Ecto neural progenitor cell (in vitro differentiated cells): ENCODE measurements around the gene SLC6A17.

Source experiments
- DNase-seq: peaks from one replicate; pipeline ENCODE4 v3.0.0-alpha.2; 2018; ENCODE audit warnings: low spot score

SLC6A17 gene

DNA sequence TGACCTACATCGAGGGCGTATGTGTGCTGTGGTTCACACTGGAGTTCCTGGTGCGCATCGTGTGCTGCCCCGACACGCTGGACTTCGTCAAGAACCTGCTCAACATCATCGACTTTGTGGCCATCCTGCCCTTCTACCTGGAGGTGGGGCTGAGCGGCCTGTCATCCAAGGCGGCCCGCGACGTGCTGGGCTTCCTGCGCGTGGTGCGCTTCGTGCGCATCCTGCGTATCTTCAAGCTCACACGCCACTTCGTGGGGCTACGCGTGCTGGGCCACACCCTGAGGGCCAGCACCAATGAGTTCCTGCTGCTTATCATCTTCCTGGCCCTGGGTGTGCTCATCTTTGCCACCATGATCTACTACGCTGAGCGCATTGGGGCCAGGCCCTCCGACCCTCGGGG is 72.8 kb downstream of the SLC6A17 start:
- DNase-seq = no peak

DNA sequence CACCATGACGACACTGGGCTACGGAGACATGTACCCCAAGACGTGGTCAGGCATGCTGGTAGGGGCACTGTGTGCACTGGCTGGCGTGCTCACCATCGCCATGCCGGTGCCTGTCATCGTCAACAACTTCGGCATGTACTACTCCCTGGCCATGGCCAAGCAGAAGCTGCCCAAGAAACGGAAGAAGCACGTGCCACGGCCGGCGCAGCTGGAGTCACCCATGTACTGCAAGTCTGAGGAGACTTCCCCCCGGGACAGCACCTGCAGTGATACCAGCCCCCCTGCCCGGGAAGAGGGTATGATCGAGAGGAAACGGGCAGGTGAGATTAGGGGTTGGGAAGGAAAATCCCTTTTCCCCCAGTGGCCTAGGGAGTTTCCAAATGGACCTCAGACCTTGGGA is 73.3 kb downstream of the SLC6A17 start:
- no peak for DNase-seq

DNA sequence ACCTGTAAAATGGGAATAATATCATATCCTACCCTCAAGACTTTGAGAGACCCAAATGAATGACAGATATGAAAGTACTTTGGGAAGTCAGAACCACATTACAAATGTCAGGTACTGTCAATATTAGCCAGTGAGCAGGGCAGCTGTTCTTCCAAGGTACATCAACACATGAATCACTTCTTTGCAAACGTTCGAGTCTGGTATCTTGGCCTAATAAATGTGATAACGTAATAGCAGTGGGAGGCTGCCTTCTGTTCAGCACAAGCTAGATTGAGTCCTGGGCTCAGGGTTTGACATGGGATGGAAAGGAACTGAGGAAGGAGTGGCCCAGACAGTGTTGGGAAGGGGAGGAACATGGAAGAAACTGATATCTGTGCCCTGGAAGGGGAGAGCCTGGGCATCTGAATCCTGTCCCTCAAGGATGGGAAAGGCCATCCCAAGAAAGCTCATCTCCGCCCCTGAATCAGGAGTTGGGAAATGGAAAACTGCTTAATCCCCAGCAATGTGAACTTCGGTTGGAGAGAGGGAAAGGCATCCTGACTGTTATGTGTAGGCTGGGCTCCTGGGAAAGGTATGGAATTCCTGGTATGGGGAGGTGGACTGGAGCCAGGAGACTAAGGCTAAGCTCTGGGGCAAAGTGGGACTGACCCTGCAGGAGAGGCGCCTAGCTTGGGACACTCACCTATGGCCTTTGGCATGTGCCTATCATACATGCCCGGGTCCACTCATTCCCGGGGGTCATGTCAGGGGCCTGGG is 74.1 kb downstream of the SLC6A17 start:
- DNase-seq = no peak

DNA sequence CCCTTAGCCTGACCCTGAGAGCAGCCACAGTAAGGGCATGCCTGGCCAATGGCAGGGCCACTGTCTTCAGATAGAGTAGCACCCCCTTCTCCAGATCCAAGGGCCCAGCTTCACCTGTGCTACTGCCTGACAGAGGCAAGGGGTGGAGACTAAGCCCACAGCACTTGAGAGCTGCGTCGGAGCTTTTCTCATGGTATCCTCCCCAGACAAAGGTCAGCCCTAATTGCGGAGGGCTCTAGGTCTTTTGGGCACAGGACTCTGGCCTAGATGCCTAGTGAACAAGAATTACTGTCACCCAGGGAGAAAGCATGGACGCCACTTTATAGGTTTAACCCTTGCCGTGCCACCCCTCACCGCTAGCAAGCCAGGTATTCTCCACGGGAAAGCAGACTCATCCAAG is 74.9 kb downstream of the SLC6A17 start:
- DNase-seq = no peak

DNA sequence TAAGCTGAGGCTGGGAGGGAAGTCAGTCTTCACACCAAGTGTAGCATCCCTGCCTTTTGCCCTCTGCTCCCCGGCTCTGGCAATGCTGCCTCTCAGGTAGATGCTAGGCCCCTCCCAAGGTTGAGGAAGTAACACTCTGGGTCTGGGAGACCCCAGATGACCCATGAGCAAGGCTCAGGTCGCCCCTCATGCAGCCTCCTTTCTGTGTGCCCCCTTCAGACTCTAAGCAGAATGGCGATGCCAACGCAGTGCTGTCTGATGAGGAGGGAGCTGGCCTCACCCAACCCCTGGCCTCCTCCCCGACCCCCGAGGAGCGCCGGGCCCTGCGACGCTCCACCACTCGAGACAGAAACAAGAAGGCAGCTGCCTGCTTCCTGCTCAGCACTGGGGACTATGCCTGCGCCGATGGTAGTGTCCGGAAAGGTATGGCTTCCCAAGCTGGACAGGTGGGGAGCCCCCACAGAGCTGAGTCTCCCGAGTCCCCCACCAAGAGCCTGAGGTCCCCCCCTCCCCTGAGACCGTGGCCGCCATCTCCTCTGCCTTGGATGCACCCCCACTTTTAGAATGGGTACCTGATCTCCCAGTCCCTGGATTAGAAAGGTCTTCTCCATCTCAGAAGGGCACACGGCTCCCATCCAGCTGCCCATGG is 75.6 kb downstream of the SLC6A17 start:
- no peak for DNase-seq

DNA sequence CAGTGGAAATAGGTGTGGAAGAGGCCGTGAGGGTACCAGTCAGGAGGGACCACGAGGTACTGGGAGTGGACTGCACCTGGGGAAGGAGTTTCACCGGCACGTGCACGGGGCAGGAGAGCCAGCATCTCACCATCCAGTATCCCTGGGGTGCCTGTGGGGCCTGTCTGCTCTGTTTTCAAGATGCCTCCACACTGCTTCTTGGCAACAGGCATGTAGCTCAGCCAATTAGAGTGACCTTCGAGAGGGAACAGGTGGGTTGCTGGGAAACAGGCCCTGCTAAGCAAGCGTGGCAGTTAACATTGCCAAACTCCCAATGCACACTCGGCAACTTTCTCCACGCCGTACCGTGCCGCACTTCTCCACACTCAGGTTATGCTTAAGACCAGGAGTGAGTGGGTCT is 77.5 kb downstream of the SLC6A17 start:
- DNase-seq = no peak

DNA sequence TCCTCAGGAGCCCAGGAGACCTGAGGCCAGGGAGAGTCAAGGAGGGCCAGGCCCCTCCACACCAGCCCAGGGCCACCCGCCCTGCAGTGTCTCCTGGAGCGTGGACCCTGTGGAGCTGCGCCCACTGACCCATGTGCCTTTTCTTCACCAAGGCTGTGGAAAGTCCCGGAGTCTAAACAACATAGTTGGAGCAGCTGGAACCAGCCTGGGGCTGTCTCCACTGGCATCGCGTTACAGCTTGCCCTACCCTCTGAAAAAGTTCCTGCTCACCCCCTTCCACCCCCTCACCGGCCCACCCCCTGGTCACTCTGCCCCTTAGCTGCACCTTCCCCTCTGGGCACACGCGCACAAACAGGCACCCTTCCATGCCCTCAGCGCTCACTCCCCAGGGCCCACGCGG is 78.1 kb downstream of the SLC6A17 start:
- DNase-seq = no peak

DNA sequence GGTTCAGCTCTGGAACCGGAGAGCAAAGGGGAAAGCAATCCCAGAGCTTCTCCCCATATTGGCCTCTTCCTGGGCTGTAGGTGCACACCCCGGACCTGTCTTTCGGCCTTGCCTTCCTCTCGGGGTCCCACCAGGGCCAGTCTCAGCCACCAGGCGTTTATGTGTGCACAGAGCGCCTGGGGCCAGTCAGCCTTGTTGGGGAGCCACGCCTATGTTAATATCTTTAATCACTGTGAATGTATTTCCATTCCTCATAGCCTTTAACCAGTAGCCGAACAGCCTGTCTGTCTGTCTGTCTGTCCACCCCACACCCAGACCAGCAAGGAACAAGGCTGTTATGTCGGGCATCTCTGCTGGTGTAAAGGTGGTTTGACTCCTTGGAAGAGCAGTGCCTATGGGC is 78.6 kb downstream of the SLC6A17 start:
- no peak for DNase-seq

DNA sequence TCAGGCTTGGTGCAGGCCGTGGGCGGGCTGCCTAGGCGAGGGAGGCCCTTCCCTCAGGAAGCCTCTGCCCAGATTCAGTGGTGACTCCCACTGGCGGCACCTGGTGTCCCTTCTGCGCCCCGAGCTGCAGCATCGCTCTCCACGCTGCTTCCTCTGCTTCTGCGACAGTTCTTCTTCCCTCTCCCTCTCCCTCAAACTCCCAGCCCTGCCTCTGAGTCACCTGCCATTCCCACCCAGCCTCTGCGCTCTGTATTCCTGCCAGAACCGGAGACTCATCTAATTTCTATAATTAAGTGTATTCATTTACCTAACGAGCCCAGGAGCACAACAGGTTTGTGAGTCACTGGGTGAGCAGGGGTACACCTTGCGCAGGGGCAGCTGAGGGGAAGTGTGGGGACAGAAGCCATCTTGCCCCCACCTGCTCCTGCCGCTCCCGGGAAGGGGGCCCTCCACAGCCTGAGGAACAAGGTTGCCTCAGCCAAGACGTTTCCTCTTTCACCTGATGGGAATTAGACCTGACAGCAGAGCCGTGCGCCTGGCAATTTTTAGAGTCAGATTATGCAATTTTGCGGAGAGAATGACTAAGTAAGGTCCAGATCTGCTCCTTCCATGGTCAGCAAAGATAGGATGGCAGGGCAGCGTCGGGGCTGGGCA is 79.2 kb downstream of the SLC6A17 start:
- no peak for DNase-seq

DNA sequence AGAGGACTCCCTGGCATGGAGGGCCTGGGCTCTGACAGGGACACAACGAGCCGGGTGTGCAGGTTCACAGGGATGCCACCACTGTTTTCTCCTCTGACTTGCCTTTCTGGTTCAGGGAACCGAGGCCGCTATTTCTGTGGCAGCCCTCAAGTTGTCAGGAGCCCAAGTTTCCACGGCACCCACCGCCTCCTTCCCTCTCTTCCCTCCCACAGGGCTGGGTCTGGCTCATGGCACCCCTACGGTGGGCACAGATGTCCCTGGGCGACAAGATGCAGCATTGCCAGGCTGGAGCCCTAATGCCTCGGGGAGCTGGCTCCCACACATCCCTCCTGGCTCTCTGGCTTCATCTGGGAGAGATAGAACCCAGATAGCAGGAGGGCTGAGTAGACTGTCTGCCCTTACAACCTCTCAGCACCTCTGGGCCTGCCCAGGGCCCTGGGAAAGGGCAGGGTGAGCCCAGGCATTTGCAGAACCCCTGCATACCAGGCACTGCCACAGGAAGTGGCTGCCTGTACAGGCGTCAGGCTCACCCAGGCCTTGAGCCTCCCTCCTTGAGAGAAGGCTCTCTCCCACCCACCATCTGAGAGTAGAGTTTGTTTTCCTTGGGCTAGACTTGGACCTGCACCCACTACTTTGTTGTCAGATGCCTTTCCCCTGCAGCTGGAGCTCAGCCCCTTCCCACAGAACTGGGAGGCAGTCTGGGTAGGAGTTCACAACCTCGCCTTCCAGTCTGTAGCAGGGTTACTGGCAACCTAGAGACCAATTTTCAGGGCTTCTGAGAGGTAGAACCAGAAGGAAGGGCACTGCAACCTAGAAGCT is 80.3 kb downstream of the SLC6A17 start:
- DNase-seq = no peak

DNA sequence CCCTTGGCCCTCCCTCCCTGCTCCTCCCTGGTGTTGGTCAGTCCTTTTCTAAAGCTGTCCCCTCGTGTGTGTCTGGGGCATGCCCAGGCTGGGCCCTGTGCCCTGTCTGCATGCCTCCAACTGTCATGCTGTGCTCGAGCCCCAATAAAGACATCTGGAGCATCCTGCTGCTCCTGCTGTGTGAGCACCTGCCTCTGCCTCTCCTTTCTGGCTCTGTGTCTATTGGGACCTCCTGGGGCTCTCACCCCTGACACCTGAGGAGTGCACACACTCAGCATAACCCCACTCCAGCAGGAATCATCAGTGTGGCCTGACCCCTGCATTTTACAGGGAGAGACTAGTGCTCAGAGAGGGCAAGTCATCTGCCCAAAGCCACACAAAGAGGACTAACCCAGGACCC is 83.6 kb downstream of the SLC6A17 start:
- DNase-seq = no peak

DNA sequence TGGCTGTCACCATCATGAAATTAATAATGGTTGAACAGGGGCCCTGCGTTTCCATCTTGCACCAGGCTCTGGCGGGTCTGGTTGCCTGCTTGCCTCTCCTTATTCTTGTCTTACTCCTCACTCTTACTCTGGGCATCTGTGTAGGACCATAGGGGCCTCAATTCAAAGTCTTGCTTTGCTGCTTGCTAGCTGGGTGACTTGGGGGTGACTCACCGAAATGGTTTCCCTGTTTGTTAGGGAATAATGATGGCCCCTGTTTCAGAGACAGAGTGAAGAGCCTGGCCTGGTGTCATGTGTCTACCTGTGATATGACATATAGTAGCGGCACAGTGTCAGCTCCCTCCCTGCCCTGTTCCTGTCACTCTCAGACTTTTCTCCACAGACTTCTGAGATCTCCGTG is 84.4 kb downstream of the SLC6A17 start:
- DNase-seq = no peak

DNA sequence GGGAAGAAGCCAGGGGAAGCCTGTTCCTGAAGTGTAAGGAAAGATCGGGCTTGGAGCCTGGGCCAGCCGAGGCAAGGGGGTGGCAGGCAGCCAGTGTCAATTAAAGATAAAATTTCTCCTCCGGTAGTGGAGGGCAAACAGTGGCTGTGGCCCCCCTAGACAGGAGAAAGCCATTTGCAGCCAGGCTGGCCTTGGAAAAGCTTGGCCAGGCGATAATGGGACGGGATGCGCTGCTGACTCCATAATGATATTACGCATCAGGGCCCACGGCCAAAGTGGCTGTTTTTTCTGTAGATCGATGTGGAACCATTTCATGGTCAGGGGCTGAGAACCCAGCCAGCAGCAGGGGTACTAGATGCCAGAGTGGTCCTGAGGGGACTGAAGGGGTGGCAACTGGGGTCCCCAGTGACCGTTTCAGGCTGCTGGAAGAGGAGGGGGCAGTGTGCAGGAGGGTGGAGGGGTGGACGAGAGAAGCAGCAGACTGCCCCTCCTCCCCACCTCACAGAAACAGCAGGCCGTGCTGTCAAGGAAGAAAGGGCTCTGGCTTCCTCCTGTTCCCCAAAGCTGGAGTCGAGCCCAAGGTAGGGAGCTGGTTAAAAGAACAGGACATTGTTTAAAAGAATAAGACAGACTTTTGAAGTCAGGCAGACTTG is 85.0 kb downstream of the SLC6A17 start:
- DNase-seq = no peak

DNA sequence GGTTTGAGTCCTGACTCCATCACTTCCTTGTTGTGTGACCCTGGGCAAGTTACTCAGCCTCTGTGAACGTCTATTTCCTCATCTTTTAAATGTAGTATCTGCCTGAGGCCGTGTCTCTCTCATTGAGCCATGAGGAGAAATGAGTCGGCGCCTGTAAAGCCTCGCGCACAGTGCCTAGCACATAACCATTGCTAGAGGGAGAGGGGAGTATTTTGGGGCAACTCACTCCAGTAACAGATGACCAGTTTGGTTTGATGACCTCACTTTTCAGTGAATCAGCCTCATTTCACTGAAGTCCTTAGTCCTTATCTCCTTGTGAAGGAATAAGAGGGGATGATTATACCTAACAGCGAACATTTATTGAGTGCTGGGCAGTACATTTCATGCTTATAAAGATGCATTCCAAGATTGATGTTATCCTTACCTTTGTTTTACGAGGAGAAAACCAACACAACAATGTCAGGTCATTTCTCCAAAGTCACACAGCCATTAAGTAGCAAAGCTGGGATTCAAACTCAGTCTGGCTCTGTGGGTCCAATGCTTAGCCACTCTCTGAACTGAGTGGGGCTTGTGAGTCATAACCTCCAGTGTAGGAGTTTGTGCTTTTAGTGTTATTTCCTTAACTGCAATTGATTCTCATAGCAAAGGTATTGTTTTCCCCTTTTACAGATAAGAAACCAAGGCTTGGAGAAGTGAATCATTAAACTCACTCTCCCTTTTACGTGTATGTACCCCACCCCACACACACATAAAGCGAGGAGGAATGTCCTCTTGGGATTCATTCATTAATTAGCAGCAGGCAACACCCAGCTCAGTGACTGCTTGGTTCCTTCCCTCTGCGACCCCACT is 85.8 kb downstream of the SLC6A17 start:
- no peak for DNase-seq

DNA sequence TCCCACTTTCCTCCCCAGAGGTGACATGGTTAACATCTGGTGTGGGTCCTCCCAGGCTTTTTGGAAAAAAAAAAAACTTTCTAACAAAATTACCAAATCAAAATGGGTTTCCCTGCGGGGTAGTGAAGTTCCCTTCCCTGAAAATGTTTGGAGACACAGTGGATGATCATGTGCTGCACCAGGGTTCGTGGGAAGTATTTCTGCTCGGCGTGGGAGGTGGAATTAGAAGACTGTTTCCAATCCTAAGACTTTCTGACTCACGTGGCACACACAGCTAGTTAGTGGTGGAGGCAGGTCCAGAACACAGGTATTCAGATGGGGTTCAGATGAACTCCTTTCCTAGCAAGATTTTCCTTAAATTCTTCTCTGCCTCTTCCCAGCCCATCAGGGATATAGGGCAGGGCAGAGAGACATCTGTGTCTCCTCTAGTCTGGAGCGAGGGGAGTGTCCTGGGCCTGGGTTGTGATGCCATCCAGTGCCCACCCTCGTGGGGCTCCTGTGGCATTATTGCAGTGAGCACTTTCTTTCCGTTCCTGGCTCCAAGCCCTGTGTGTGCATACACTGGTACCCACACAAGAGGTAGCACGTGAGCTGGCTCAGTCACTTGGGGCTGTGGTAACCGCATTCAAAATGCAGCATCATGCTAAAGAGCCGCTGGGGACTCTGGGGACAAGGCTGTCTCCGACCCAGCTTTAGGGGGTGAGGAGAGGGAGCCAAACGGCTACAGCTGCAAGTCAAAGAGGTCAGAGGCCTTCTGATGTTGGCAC is 87.3 kb downstream of the SLC6A17 start:
- DNase-seq = no peak

DNA sequence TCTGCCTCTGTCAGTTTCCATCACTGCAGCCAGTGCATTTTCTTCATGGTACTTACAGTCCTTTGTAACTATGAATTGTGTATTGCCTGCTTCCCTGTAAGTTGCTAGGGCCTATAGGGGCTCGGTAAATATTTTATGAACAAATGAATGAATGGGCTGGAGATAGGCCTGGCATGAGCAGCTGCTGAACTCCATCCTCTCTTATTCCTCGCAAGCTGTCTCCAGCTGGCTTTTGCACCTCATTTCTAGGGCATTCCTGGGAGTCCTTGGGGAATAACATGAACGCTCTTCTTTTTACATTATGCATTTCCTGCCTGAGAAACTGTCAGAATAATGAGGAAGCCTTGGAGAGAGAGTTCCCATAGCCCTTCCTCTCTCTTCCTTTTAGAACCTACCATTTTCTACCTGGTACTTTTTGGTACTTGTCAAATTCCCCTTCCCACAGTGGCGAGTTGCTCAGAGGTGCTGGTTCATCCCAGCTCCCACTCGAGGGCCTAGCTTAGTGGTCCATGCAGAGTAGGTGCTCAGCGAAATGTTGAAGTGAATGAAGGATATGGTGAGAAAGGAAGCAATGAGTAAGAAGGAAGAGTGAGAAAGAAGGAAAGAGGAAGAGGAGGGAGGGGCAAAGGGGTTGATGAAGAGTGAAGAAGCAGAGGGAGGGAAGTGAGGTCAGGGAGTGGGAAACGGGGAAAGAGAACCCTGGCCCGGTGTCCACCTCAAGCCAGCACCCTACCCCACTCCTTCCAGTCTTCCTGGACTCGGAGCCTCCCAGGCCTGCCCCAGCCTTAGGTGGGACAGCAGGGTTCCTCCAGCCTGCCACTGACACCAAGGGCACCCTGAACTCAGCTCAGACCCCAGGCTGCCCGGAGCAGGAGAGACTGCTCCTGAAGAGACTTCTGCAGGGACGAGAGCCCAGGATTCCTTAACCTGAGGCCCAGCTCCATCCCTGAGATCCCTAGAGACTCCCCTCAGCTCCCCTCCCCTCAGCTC is 89.4 kb downstream of the SLC6A17 start:
- DNase-seq = no peak

DNA sequence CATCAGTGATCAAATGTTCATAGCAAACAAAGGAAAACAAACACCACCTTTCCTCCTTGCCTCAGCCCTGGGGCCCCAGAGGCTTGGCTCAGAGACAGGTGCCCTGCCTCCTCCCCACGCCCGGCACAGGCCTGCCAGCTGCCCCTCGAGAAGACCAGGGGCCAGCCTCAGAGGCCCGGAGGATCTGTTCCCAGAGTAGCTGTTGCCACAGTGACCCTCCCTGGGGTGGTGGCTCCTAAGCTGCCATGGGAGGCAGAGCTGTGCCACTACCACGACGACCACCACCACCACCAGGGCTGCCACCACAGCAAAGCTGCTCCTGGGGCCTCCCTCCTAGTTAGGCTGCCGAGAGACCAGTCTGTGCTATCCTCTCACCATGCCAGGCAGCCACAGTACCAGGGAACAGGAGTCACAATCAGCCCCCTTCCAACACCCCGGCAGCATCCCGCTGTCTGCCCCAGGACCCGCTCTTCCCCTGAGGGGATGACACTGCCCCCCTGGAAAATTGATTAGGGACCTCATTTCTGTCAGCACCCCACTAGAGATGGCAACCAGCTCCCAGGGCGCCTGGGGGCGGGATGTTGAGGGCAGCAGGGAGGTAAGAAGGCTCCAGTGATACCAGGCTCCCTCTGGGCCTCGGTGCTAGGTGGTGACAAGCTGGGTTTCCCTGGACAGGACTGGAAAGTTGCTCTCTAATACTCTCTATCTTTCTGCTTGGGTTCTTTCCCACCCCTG is 90.3 kb downstream of the SLC6A17 start:
- no peak for DNase-seq

DNA sequence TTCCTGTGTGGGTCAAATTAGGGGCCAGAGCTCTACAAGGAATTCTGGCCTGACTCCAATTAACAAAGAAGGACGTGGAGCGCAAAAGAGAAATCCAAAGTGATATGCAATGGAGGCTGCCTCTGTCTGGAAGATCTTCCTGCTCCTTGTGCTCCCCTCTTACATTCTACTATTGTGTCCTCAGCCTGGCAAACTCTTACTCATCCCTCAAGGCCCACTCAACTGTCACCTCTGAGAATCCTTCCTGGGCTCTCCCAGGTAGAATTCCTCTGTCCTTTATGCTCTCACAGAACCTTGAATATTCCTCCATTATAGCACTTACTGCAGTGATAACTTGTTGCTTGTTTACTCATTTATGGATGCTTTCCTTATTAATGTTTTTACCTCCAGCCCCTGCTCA is 91.2 kb downstream of the SLC6A17 start:
- no peak for DNase-seq
